ENCODE measurements around the gene PRAME.

DNA sequence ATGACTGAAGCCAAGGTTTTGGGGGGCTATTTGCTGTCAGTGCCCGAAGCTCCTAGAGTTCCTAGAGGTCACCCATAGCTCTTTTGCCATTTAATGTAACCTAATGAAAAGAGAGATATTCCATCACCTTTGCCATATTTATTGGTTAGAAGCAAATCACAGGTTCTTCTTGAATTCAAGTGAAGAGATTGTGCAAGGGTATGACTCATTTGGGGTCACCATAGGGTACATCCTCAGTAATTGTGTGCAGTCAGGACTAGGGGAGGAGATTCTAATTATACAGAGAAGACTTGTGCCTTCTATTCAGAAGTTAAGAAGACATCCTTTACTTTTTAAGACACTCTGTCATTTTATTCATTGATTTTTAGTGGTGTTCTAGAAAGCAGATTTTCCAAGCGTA is 6.9 kb upstream of the PRAME start:
- no peak for TF ChIP-seq EZH2phosphoT487 (IDR thresholded peaks at IDR 0.05; ENCODE audit: low read depth, severe bottlenecking, unreplicated experiment)
- TF ChIP-seq, protein P1, sequence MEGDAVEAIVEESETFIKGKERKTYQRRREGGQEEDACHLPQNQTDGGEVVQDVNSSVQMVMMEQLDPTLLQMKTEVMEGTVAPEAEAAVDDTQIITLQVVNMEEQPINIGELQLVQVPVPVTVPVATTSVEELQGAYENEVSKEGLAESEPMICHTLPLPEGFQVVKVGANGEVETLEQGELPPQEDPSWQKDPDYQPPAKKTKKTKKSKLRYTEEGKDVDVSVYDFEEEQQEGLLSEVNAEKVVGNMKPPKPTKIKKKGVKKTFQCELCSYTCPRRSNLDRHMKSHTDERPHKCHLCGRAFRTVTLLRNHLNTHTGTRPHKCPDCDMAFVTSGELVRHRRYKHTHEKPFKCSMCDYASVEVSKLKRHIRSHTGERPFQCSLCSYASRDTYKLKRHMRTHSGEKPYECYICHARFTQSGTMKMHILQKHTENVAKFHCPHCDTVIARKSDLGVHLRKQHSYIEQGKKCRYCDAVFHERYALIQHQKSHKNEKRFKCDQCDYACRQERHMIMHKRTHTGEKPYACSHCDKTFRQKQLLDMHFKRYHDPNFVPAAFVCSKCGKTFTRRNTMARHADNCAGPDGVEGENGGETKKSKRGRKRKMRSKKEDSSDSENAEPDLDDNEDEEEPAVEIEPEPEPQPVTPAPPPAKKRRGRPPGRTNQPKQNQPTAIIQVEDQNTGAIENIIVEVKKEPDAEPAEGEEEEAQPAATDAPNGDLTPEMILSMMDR (IDR thresholded peaks at IDR 0.05; ENCODE audit: poor library complexity) = no peak
- TF ChIP-seq EZH2 (IDR thresholded peaks at IDR 0.05; ENCODE audit: borderline replicate concordance) = no peak

Data from hepatocyte (in vitro differentiated cells).